Bladder microvascular endothelial cell (primary cell): ENCODE results near the gene IMP3. TPM values are rescaled to one million over a fixed set of nuclear protein-coding genes. Genes with fewer than 3 reads are reported as not detected.

Experiments used
- total RNA-seq: library from RNA; depleted of rRNA; stranded (reverse); fragments of >200 nt; gene quantifications from 2 replicates; pipeline ENCODE4 v1.2.3, GENCODE V29; 2014

IMP3 gene
- total RNA-seq: 56.8 and 66.0 TPM in 2 replicates

GRCh38 chr15:75639709-75640482 is at the start of gene IMP3:
Gene IMP3 (minus strand): TSS chr15:75640224. CDS start chr15:75640168, 56 bp downstream.

GRCh38 chr15:75647370-75648155 is 7.5 kb upstream of the IMP3 start, which contains the start of gene SNX33:
Gene SNX33 (plus strand): TSS chr15:75647912. CDS start chr15:75649103, 1,191 bp downstream.

GRCh38 chr15:75625542-75626347 is 14.3 kb downstream of the IMP3 start, which contains the start of gene SNUPN:
Gene SNUPN (minus strand): TSS chr15:75625725. CDS start chr15:75621051, 4,674 bp downstream.

Other genes with a start within 250 kb of the IMP3 start
- gene SIN3A, start 188.5 kb downstream of the IMP3 start, total RNA-seq: 17.6 and 47.9 TPM in 2 replicates
- 14.4 and 21.2 TPM in 2 replicates for gene PTPN9, start 60.9 kb downstream of the IMP3 start, total RNA-seq
- 13.3 and 21.1 TPM in 2 replicates for gene SNUPN, start 14.5 kb downstream of the IMP3 start, total RNA-seq
- 6.6 and 15.7 TPM in 2 replicates for gene SNX33, start 7.7 kb upstream of the IMP3 start, total RNA-seq
- gene CSPG4, start 72.6 kb upstream of the IMP3 start, total RNA-seq: 1.1 and 4.7 TPM in 2 replicates
- gene UBE2Q2, start 203.2 kb upstream of the IMP3 start, total RNA-seq: 30.3 and 58.5 TPM in 2 replicates